ENCODE measurements around the gene CDH23.

Gene CDH23

GRCh38 chr10:71439670-71440425 is 43.1 kb downstream of the CDH23 start:
- DNase-seq (ENCODE audit: low spot score), result no peak

- no peak for DNase-seq (ENCODE audit: low spot score)
These were observed 43.9 kb downstream of the CDH23 start for GRCh38 chr10:71440506-71441035.

DNA sequence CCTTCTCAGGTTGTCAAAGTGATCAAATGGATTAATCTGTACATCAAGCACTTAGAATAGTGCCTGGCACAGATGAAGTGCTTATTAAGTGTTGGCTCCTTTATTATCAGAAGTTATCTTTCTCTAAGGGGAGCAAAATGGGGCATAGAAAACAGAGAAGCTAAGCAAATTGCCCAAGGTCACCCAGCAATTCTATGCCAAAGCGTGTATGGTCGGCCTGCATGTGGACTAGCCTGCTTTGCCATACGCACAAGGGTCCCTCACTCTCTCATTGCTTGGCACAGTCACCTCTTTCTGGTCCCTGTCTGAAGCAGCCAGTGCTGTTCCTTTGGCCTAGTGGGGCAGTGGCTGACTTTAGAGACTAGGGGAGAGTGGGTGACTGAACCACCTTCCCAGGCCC is 45.3 kb downstream of the CDH23 start:
- DNase-seq (ENCODE audit: low spot score), result no peak

GRCh38 chr10:71442859-71443570 is 46.3 kb downstream of the CDH23 start:
- DNase-seq (ENCODE audit: low spot score), result no peak

DNA sequence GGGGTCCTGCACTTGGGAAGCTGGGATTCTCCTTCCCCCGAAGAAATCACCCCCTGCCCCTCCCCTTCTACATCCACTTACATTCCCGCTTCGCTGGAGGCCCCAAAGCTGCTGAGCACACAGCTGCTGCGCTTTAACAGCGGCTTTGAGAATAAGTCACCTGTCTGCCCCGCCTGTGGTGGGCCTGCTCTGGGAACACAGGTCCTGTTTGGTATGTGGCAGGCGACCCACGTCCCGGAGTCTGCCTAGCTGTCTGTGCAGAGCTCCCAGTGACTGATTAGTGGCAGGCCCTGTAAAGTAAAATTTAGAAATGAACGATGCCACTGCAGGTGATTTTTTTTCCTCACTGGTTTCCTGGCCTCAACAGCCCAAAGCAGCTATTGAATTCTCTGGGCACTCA is 47.0 kb downstream of the CDH23 start:
- DNase-seq (ENCODE audit: low spot score), result no peak

DNA sequence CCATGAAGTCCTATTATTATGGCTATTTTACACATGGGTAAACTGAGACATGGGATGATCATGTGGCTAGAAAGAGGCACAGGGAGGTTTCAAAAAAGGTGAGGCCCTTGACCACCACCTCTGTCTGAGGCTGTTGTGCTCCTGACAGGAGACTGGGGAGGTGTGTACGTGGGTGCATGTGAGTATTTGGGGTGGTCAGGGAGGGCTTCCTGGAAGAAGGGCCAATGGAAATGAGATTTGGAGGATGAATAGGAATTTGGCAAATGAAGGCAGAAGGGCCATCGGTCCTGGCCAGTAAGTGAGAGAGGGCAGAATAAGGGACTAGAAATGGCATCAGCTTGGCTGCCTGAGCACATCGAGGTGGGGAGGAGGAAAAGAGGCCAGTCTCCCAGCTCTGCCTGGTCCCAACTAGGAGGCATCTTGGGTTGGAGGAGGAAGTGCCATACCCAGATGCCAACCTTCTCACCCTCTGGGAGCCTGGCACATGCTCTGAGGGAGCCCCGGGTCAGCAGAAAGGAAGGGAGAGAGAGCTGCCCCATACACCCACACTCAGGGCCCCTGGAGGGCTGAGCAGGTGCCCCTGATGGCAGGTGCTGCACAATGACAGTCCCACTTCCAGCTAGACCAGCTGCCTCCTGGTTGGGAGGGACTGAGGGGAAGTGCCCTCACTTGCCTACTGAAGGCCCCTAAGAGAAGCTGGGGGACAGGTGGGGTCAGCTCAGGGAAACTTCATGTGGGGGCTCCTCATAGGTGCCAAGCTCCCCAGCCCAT is 47.7 kb downstream of the CDH23 start:
- DNase-seq (ENCODE audit: low spot score), result no peak

GRCh38 chr10:71447676-71448075 is 51.0 kb downstream of the CDH23 start:
- DNase-seq (ENCODE audit: low spot score), result no peak

GRCh38 chr10:71448146-71448545 is 51.4 kb downstream of the CDH23 start:
- DNase-seq (ENCODE audit: low spot score), result no peak

DNA sequence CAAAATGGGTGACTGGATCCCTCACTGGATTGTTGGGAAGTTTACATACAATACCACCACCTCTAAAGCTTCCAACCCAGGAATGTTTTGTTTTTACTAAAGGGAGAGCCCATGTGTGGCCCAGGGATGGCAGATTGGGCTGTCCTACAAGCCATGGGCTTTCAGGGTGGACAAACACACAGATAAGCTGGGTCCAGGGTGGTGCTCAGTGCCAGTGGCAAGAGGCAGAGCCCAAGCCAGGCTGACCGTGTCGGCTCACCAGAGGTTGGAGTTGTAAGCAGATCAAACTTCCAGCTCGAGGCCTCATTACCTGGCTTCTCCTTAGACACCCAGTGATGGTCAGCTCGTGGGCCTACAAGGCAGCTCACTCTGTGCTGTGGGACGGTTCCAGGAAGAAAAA is 52.3 kb downstream of the CDH23 start:
- no peak for DNase-seq (ENCODE audit: low spot score)

- no peak for DNase-seq (ENCODE audit: low spot score)
These were observed 55.0 kb downstream of the CDH23 start for GRCh38 chr10:71451754-71452153.

DNA sequence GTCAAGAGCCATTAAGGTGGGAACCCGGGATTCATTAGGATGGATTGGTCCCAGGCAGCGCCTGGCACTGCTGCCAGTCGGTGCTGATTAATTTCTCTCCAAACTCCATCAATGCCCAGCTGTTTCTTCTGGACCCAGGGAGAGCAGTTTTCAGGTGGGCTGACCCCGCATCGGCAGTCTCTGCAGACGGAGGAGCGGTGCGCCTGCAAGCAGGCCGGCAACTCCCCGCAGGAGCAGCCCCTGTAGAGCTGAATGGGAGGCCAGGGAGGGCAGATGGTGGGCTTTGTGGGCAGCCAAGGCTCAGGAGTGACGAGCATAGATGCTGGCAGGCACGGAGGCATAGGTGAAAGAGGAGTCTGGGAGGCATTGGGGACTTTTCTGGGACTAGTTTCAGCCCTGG is 56.5 kb downstream of the CDH23 start:
- no peak for DNase-seq (ENCODE audit: low spot score)

- DNase-seq (ENCODE audit: low spot score), result no peak
These were observed 57.6 kb downstream of the CDH23 start for GRCh38 chr10:71454347-71454746.

GRCh38 chr10:71455035-71455434 is 58.3 kb downstream of the CDH23 start:
- DNase-seq (ENCODE audit: low spot score), result no peak

GRCh38 chr10:71456631-71457030 is 59.9 kb downstream of the CDH23 start:
- DNase-seq (ENCODE audit: low spot score), result no peak

- no peak for DNase-seq (ENCODE audit: low spot score)
These were observed 61.2 kb downstream of the CDH23 start for GRCh38 chr10:71457908-71458307.

DNA sequence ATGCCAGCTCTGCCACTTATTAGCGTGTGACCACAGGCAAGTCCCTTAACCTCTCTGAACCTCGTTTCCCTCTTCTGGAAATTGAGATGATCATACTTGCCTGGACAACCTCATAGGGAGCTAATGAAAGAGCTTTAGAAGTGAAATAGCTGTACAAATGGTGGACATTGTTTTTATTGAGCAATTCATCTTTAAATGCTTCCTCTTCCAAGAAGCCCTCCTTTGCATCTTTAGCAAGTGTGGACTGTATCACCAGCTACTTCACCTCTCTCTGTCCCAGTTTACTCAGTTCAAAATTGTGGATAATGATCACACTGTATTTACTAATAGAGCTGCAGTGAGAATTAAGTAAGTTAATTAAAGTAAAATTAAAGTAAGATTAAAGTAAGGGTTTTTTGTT is 61.7 kb downstream of the CDH23 start:
- no peak for DNase-seq (ENCODE audit: low spot score)

DNA sequence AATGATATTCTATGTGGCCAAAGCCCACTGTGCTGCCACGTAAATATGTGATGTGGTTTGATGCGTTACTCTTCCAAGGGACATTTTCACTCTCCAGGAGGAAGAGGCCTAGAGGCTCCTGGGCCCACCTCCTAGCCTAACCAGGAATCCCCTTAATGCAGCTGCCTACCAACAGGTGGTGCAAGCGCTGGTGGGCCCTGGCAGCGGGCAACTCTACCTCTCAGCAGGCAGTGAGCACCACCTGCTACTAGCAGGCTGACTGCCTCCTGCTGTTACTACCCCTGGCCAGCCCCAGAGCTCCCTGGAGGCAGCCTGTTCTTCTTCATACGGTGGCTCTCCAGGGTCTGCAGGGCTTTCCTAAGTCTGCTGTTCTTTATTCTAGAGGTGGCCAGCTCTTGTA is 62.8 kb downstream of the CDH23 start:
- DNase-seq (ENCODE audit: low spot score), result no peak

- DNase-seq (ENCODE audit: low spot score), result no peak
These were observed 63.9 kb downstream of the CDH23 start for GRCh38 chr10:71460615-71461014.

DNA sequence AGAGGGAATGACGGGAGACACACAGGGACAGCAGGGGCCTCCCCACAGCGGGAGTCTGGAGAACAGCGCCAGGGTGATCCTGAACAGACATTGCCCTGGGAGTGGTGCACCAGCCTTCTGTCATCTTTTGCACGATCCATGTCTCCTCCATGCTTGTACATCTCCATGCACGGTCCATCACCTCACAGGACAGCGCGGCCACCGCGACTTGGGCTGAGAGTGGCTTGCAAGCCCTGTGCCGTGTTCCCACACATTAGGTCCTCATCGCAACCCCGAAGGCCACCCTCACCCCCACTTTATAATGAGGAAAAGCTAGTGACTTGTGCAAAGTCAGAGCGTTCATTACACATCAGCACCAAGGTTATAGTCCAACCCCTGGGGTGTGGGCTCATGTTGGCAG is 64.7 kb downstream of the CDH23 start:
- DNase-seq (ENCODE audit: low spot score), result no peak

DNA sequence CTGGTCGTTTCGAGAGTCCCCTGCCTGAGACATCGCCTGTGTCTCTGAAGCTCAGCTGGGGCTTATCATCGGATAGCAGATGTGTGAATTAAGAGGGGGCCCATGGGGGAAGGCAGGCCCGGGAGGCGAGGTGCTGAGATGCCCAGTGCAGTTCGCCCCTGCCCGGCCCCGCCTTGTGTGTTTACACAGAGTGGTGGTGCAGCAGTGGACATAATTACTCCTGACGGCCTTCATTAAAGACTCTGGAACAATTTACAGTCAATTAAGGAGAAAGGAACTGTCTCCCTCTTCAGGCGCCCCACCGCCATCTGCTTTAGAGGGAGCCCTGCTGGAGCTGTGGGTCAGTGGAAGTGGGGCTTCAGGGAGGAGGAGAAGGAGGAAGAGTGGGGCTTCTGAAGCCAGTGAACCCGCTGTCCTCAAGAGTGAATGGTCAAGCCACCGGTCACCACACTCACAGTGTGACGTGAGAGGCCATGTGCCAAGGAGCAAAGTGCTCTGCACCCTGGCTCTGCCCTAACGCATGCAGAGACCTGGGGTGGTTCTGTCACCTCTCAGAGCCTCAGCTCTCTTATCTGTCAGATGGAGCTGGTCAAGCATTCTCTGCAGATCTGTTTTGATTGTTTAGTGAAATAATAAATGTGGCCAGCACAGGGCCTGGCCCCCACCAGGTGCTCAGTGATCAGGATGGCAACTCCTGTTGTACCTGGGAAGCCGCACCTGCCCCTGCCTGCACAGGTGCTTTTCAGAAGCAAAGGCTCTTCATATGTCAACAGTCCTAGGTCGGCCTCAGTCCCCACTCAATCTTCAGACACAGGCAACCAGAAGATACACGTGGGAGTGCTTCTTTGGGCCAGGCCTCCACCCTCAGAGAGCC is 65.6 kb downstream of the CDH23 start:
- no peak for DNase-seq (ENCODE audit: low spot score)

- no peak for DNase-seq (ENCODE audit: low spot score)
These were observed 66.4 kb downstream of the CDH23 start for GRCh38 chr10:71463111-71463510.
